SK-N-SH treated with all-trans-retinoic acid at 6 μM for 48 hours (cell line): ENCODE results near the gene TRIM37.

ENCODE experiments used
- ATAC-seq: fragments of 200-7000 bp; cut with Tn5 transposase; 3 replicates; pipeline ENCODE4 v1.9.1; 2020; ENCODE audit warnings: mild to moderate bottlenecking, moderate library complexity
- BACH2 ChIP-seq: fragments of 250-450 bp; sonication (Bioruptor Pico); IDR thresholded peaks from 2 replicates; pipeline ENCODE4 v1.9.0; 2021; ENCODE audit warnings: mild to moderate bottlenecking, borderline replicate concordance
- CSDC2 ChIP-seq: fragments of 250-450 bp; sonication (Bioruptor Pico); IDR thresholded peaks from 2 replicates; pipeline ENCODE4 v1.5.0; 2020; ENCODE audit warnings: mild to moderate bottlenecking, moderate library complexity
- CSRNP3 ChIP-seq: fragments of 250-450 bp; sonication (Bioruptor Pico); IDR thresholded peaks from 2 replicates; pipeline ENCODE4 v1.5.1; 2021; ENCODE audit warnings: mild to moderate bottlenecking, moderate library complexity
- ESRRG ChIP-seq: fragments of 250-450 bp; sonication (Bioruptor Pico); IDR thresholded peaks from 2 replicates; pipeline ENCODE4 v1.6.1; 2021; ENCODE audit warnings: mild to moderate bottlenecking
- GLIS3 ChIP-seq: fragments of 250-450 bp; sonication (Bioruptor Pico); IDR thresholded peaks from 2 replicates; pipeline ENCODE4 v1.5.0; 2020; ENCODE audit warnings: mild to moderate bottlenecking, moderate library complexity
- ISL1 ChIP-seq: fragments of 250-450 bp; sonication (Bioruptor Pico); IDR thresholded peaks from 2 replicates; pipeline ENCODE4 v2.1.2; 2022; ENCODE audit warnings: mild to moderate bottlenecking, moderate library complexity
- OSR1 ChIP-seq: fragments of 250-450 bp; sonication (Bioruptor Pico); IDR thresholded peaks from 2 replicates; pipeline ENCODE4 v1.8.0; 2022; ENCODE audit warnings: moderate library complexity, mild to moderate bottlenecking, inconsistent platforms
- PATZ1 ChIP-seq: fragments of 250-450 bp; sonication (Bioruptor Pico); IDR thresholded peaks from 2 replicates; pipeline ENCODE4 v1.8.0; 2020; ENCODE audit warnings: mild to moderate bottlenecking, moderate library complexity, borderline replicate concordance
- PPARA ChIP-seq: fragments of 250-450 bp; sonication (Bioruptor Pico); IDR thresholded peaks from 2 replicates; pipeline ENCODE4 v1.5.0; 2020; ENCODE audit warnings: mild to moderate bottlenecking, borderline replicate concordance
- RARB ChIP-seq: fragments of 250-450 bp; sonication (Bioruptor Pico); IDR thresholded peaks from 2 replicates; pipeline ENCODE4 v1.8.0; 2021; ENCODE audit warnings: mild to moderate bottlenecking, moderate library complexity
- TCF4 ChIP-seq: fragments of 250-450 bp; sonication (Bioruptor Pico); IDR thresholded peaks from 2 replicates; pipeline ENCODE4 v1.8.0; 2021; ENCODE audit warnings: mild to moderate bottlenecking, moderate library complexity, borderline replicate concordance
- TOX ChIP-seq: fragments of 250-450 bp; sonication (Bioruptor Pico); IDR thresholded peaks from 2 replicates; pipeline ENCODE4 v1.8.0; 2021; ENCODE audit warnings: mild to moderate bottlenecking, moderate library complexity, borderline replicate concordance
- TSHZ2 ChIP-seq: fragments of 250-450 bp; sonication (Bioruptor Pico); IDR thresholded peaks from 2 replicates; pipeline ENCODE4 v1.5.0; 2020; ENCODE audit warnings: mild to moderate bottlenecking, moderate library complexity
- ZFP3 ChIP-seq: fragments of 250-450 bp; sonication (Bioruptor Pico); IDR thresholded peaks from 2 replicates; pipeline ENCODE4 v1.5.0; 2020; ENCODE audit warnings: mild to moderate bottlenecking, moderate library complexity
- ZNF8 ChIP-seq: fragments of 450-650 bp; formaldehyde crosslinking; IDR thresholded peaks from 2 replicates; pipeline ENCODE4 v1.5.0; 2020; ENCODE audit warnings: mild to moderate bottlenecking, moderate library complexity

TRIM37 gene

GRCh38 chr17:59011975-59012374 lies 94.7 kb downstream of the TRIM37 start (continued):
- no peak for TF ChIP-seq ISL1 (CRISPR knock-in tag)

- no peak for ATAC-seq
- TF ChIP-seq PATZ1 (CRISPR knock-in tag) (no peak), TSHZ2 (CRISPR knock-in tag) (no peak), OSR1 (no peak), ZFP3 (CRISPR knock-in tag) (no peak), RARB (CRISPR knock-in tag) (no peak), ZNF8 (CRISPR knock-in tag) (no peak), GLIS3 (CRISPR knock-in tag) (no peak)
Observed at GRCh38 chr17:59010026-59010425, 96.7 kb downstream of the TRIM37 start.

- no peak for TF ChIP-seq ESRRG (CRISPR knock-in tag)
- TF ChIP-seq BACH2: no peak
- TF ChIP-seq GLIS3 (CRISPR knock-in tag): no peak
- ATAC-seq: no peak
Observed at GRCh38 chr17:59008737-59009136, 97.9 kb downstream of the TRIM37 start.

- TF ChIP-seq ZNF8 (CRISPR knock-in tag) (no peak), GLIS3 (CRISPR knock-in tag) (no peak), ZFP3 (CRISPR knock-in tag) (no peak), OSR1 (no peak), PPARA (no peak), TSHZ2 (CRISPR knock-in tag) (no peak), BACH2 (no peak), ESRRG (CRISPR knock-in tag) (no peak), TCF4 (CRISPR knock-in tag) (no peak), PATZ1 (CRISPR knock-in tag) (no peak)
- ATAC-seq: no peak
Observed at GRCh38 chr17:59007995-59008394, 98.7 kb downstream of the TRIM37 start.

- no peak for TF ChIP-seq TOX
- no peak for TF ChIP-seq TCF4 (CRISPR knock-in tag)
- TF ChIP-seq CSDC2 (CRISPR knock-in tag): no peak
- no peak for TF ChIP-seq RARB (CRISPR knock-in tag)
- TF ChIP-seq ZFP3 (CRISPR knock-in tag): no peak
- no peak for TF ChIP-seq ESRRG (CRISPR knock-in tag)
- no peak for TF ChIP-seq CSRNP3 (CRISPR knock-in tag)
- peak; percentile 87 for ATAC-seq
Observed at GRCh38 chr17:59004338-59005111, 102.2 kb downstream of the TRIM37 start.
